DMS 273 (cell line): Measurements from ENCODE around the gene ASIC3.
"Not testable (repeated sequence)": the region's sequence is repeated elsewhere in the genome, so short reads cannot be mapped to it uniquely, and the experiment has no call there.

Source experiments
- DNase-seq: peaks from one replicate; lab custom pipeline; 2025; ENCODE audit not compliant: unreplicated experiment; lab: John Stamatoyannopoulos, UW

Gene ASIC3

GRCh38 chr7:151047976-151048815 lies at the start of gene ASIC3:
ASIC3 (plus strand) TSS chr7:151048531; CDS start chr7:151048886, 355 bp downstream.
- DNase-seq = peak; percentile 61

GRCh38 chr7:150999001-150999400 lies 49.3 kb upstream of the ASIC3 start:
- DNase-seq = no peak

GRCh38 chr7:150999497-151000230 lies 48.7 kb upstream of the ASIC3 start:
- no peak for DNase-seq

GRCh38 chr7:151000897-151001495 lies 47.3 kb upstream of the ASIC3 start:
- no peak for DNase-seq

GRCh38 chr7:151001546-151001945 lies 46.8 kb upstream of the ASIC3 start:
- no peak for DNase-seq

GRCh38 chr7:151003572-151003971 lies 44.8 kb upstream of the ASIC3 start:
- DNase-seq = no peak

GRCh38 chr7:151005566-151005965 lies 42.8 kb upstream of the ASIC3 start:
- no peak for DNase-seq

- DNase-seq = no peak
Measured at GRCh38 chr7:151006590-151007300, 41.6 kb upstream of the ASIC3 start.

GRCh38 chr7:151007469-151007898 lies 40.8 kb upstream of the ASIC3 start:
- DNase-seq = no peak

GRCh38 chr7:151008143-151008510 lies 40.2 kb upstream of the ASIC3 start:
- DNase-seq = no peak

- DNase-seq = peak; percentile 45
Measured at GRCh38 chr7:151008511-151009323, 39.6 kb upstream of the ASIC3 start.

GRCh38 chr7:151009327-151010036 lies 38.8 kb upstream of the ASIC3 start:
- no peak for DNase-seq

- no peak for DNase-seq
Measured at GRCh38 chr7:151010037-151010306, 38.4 kb upstream of the ASIC3 start.

- peak; percentile 65 for DNase-seq
Measured at GRCh38 chr7:151010307-151011096, 37.8 kb upstream of the ASIC3 start.

GRCh38 chr7:151011097-151011409 lies 37.3 kb upstream of the ASIC3 start:
- DNase-seq = no peak

- DNase-seq = not testable (repeated sequence)
Measured at GRCh38 chr7:151011616-151012015, 36.7 kb upstream of the ASIC3 start.

GRCh38 chr7:151012031-151012692 lies 36.2 kb upstream of the ASIC3 start:
- no peak for DNase-seq

GRCh38 chr7:151012911-151013347 lies 35.4 kb upstream of the ASIC3 start:
- peak; percentile 56 for DNase-seq

GRCh38 chr7:151013356-151013732 lies 35.0 kb upstream of the ASIC3 start:
- DNase-seq = no peak
